Tibial artery (tissue), 4 donors: Measurements from ENCODE around the gene FAM110A.
"Not testable (repeated sequence)": the region's sequence is repeated elsewhere in the genome, so short reads cannot be mapped to it uniquely, and the experiment has no call there.

Source experiments
- DNase-seq, 2 donors: peaks; one replicate each; pipeline ENCODE4 v3.0.0-alpha.2; 2019
- H3K27ac ChIP-seq, 2 donors: fragments of 200-600 bp; sonication (generic) in 1 of 2; 1 replicate in 1 of 2; 2 replicates in 1 of 2; pipeline ENCODE4 v1.5.1; 2018 to 2019; ENCODE audit warnings: mild to moderate bottlenecking in 1 of 2
- H3K27me3 ChIP-seq, 2 donors: fragments of 200-600 bp; sonication (generic) in 1 of 2; one replicate each; pipeline versions ENCODE4 v1.5.1 to v1.6.0; 2016 to 2019
- H3K36me3 ChIP-seq, 3 donors: fragments of 200-600 bp; sonication (generic) in 2 of 3; one replicate each; pipeline ENCODE4 v1.5.1; 2016 to 2019; ENCODE audit warnings: mild to moderate bottlenecking in 2 of 3
- H3K4me1 ChIP-seq, 4 donors: fragments of 200-600 bp; sonication (generic) in 2 of 4; 1 replicate in 3 of 4; 2 replicates in 1 of 4; pipeline ENCODE4 v1.5.1; 2016 to 2019
- H3K4me3 ChIP-seq, 2 donors: fragments of 200-600 bp; sonication (generic) in 1 of 2; 1 replicate in 1 of 2; 2 replicates in 1 of 2; pipeline ENCODE4 v1.5.1; 2018 to 2019; ENCODE audit warnings: mild to moderate bottlenecking in 2 of 2
- H3K9me3 ChIP-seq, 3 donors: fragments of 200-600 bp; sonication (generic) in 1 of 3; one replicate each; pipeline ENCODE4 v1.5.1; 2016 to 2019
- CTCF ChIP-seq, 2 experiments: fragments of 200-600 bp in 1 of 2; fragments of 450-650 bp in 1 of 2; IDR thresholded peaks; one replicate each; pipeline ENCODE4 v1.5.1; 2017 to 2019; ENCODE audit warnings: antibody characterized with exemption in 2 of 2, mild to moderate bottlenecking in 1 of 2, moderate library complexity in 1 of 2
- intact Hi-C: fragments of 100-400 bp; cut with DNase I; formaldehyde crosslinking; loops from one replicate; pipeline ENCODE4 v1.15.0; 2023; ENCODE audit warnings: low total_unique reads

The FAM110A gene

GRCh38 chr20:845941-846893 lies 12.7 kb downstream of the FAM110A start:
- Histone ChIP-seq H3K4me3 (no peak overlapping the region), H3K27ac (no peak overlapping the region), H3K4me1 (peaks cover 0 to 31% (median 15%) of the 10 kb centered on the region in 4 donors), H3K27me3 (peaks cover 0 to 16% of the 10 kb centered on the region in 2 donors), H3K36me3 (peaks cover 0 to 10% (median 0%) of the 10 kb centered on the region in 3 donors), H3K9me3 (no peaks in the 10 kb centered on the region)
- intact Hi-C loops: no loop called here
- DNase-seq: no peak
- no peak for TF ChIP-seq CTCF (IDR thresholded peaks at IDR 0.05)

- H3K4me3 ChIP-seq: no peak overlapping the region
- peaks cover 0 to 9% of the 10 kb centered on the region in 2 donors for H3K27me3 ChIP-seq
- no peak for TF ChIP-seq CTCF (IDR thresholded peaks at IDR 0.05)
- intact Hi-C loops: no loop called here
- H3K9me3 ChIP-seq: no peaks in the 10 kb centered on the region
- H3K4me1 ChIP-seq: peaks cover 0 to 25% (median 10%) of the 10 kb centered on the region in 4 donors
- no peak for DNase-seq
- peaks cover 0 to 10% (median 0%) of the 10 kb centered on the region in 3 donors for H3K36me3 ChIP-seq
- H3K27ac ChIP-seq: no peak overlapping the region
These were observed 13.4 kb downstream of the FAM110A start for GRCh38 chr20:846894-847278.

- Histone ChIP-seq H3K27me3 (peaks cover 0 to 3% of the 10 kb centered on the region in 2 donors), H3K27ac (no peak overlapping the region), H3K9me3 (no peaks in the 10 kb centered on the region), H3K4me1 (peaks cover 0 to 19% (median 10%) of the 10 kb centered on the region in 4 donors), H3K4me3 (no peak overlapping the region), H3K36me3 (peaks cover 0 to 10% (median 0%) of the 10 kb centered on the region in 3 donors)
- intact Hi-C loops: no loop called here
- DNase-seq: no peak
- no peak for TF ChIP-seq CTCF (IDR thresholded peaks at IDR 0.05)
These were observed 14.7 kb downstream of the FAM110A start for GRCh38 chr20:848193-848592.

GRCh38 chr20:848731-849130 lies 15.2 kb downstream of the FAM110A start:
- DNase-seq, H3K9me3 ChIP-seq, H3K27ac ChIP-seq, H3K4me3 ChIP-seq, H3K27me3 ChIP-seq, H3K36me3 ChIP-seq, intact Hi-C loops: not testable (repeated sequence)
- H3K4me1 ChIP-seq: peaks cover 0 to 14% (median 10%) of the 10 kb centered on the region in 4 donors

GRCh38 chr20:853406-853996 lies 20.0 kb downstream of the FAM110A start:
- Histone ChIP-seq H3K27ac (no peak overlapping the region), H3K4me3 (no peak overlapping the region), H3K27me3 (no peaks in the 10 kb centered on the region), H3K4me1 (peaks cover 0 to 17% (median 6%) of the 10 kb centered on the region in 4 donors), H3K9me3 (no peaks in the 10 kb centered on the region), H3K36me3 (no peaks in the 10 kb centered on the region)
- intact Hi-C loops: no loop called here
- no peak for DNase-seq
- TF ChIP-seq CTCF (IDR thresholded peaks at IDR 0.05): no peak

GRCh38 chr20:854601-855000 lies 21.1 kb downstream of the FAM110A start:
- H3K4me1 ChIP-seq: peaks cover 0 to 17% (median 6%) of the 10 kb centered on the region in 4 donors
- H3K27ac ChIP-seq: no peak overlapping the region
- no peaks in the 10 kb centered on the region for H3K9me3 ChIP-seq
- DNase-seq: no peak
- H3K27me3 ChIP-seq: no peaks in the 10 kb centered on the region
- intact Hi-C loops: no loop called here
- no peak for TF ChIP-seq CTCF (IDR thresholded peaks at IDR 0.05)
- H3K36me3 ChIP-seq: no peaks in the 10 kb centered on the region
- H3K4me3 ChIP-seq: no peak overlapping the region
